Mesendoderm (in vitro differentiated cells): ENCODE measurements around the gene ADRA2A.

Experiments
- DNase-seq: peaks from one replicate; pipeline ENCODE4 v3.0.0; 2013
- H2AK5ac ChIP-seq: 2 replicates; pipeline ENCODE4 v1.6.1; 2013; ENCODE audit warnings: low read length, inconsistent platforms
- H2BK120ac ChIP-seq: 2 replicates; pipeline ENCODE4 v1.6.1; 2013; ENCODE audit warnings: low read depth, mild to moderate bottlenecking, low read length, moderate library complexity, mixed read lengths
- H2BK15ac ChIP-seq: replicated peaks from 2 replicates; pipeline ENCODE4 v1.6.1; 2013; ENCODE audit warnings: low read depth, mild to moderate bottlenecking, moderate library complexity
- H2BK5ac ChIP-seq: 2 replicates; pipeline ENCODE4 v1.6.1; 2013; ENCODE audit warnings: low read length, inconsistent platforms
- H3K18ac ChIP-seq: 2 replicates; pipeline ENCODE4 v1.6.1; 2013; ENCODE audit warnings: mild to moderate bottlenecking, low read length, mixed read lengths
- H3K23ac ChIP-seq: one replicate; pipeline ENCODE4 v1.6.1; 2013; ENCODE audit warnings: low read length
- H3K27ac ChIP-seq: 2 replicates; pipeline ENCODE4 v1.5.1; 2013; ENCODE audit warnings: low read depth, mild to moderate bottlenecking, inconsistent platforms, low read length, moderate library complexity
- H3K27me3 ChIP-seq: 2 replicates; pipeline ENCODE4 v1.6.1; 2013; ENCODE audit warnings: low read length, control low read depth, mild to moderate bottlenecking, inconsistent platforms; ENCODE audit not compliant: insufficient read depth, poor library complexity
- H3K36me3 ChIP-seq: 2 replicates; pipeline ENCODE4 v1.6.1; 2013; ENCODE audit warnings: low read length, inconsistent platforms; ENCODE audit not compliant: control insufficient read depth, insufficient read depth
- H3K4ac ChIP-seq: one replicate; pipeline ENCODE4 v1.6.1; 2013; ENCODE audit warnings: low read depth, mild to moderate bottlenecking, low read length, moderate library complexity
- H3K4me1 ChIP-seq: 2 replicates; pipeline ENCODE4 v1.6.1; 2013; ENCODE audit warnings: low read depth, low read length, inconsistent platforms; ENCODE audit not compliant: control insufficient read depth
- H3K4me2 ChIP-seq: 2 replicates; pipeline ENCODE4 v1.6.1; 2013; ENCODE audit warnings: low read length
- H3K4me3 ChIP-seq: 2 replicates; pipeline ENCODE4 v1.5.1; 2013; ENCODE audit warnings: mild to moderate bottlenecking, low read length
- H3K56ac ChIP-seq: one replicate; pipeline ENCODE4 v1.6.1; 2013; ENCODE audit warnings: low read length
- H3K79me1 ChIP-seq: 2 replicates; pipeline ENCODE4 v1.6.1; 2013; ENCODE audit warnings: low read length, inconsistent platforms
- H3K79me2 ChIP-seq: 2 replicates; pipeline ENCODE4 v1.6.1; 2013; ENCODE audit warnings: mild to moderate bottlenecking, low read length; ENCODE audit not compliant: control insufficient read depth, insufficient read depth
- H3K9ac ChIP-seq: 2 replicates; pipeline ENCODE4 v1.6.1; 2013; ENCODE audit warnings: low read length, inconsistent platforms
- H4K5ac ChIP-seq: one replicate; pipeline ENCODE4 v1.6.1; 2013; ENCODE audit warnings: low read length
- H4K8ac ChIP-seq: one replicate; pipeline ENCODE4 v1.6.1; 2013; ENCODE audit warnings: low read depth, mild to moderate bottlenecking, control low read depth, low read length, moderate library complexity
- WGBS: extraction: QIAGEN DNeasy Blood & Tissue Kit; methylation state at CpG from one replicate; pipeline ENCODE4 v1.1.7; 2013; ENCODE audit warnings: low lambda C conversion rate, missing lambda C conversion rate; ENCODE audit not compliant: insufficient coverage; ENCODE audit errors: extremely low coverage; 5-methylcytosine and 5-hydroxymethylcytosine counted together

Gene ADRA2A

GRCh38 chr10:111093741-111094380, 17.0 kb downstream of the ADRA2A start:
- no peak overlapping the region for H2BK5ac ChIP-seq
- H3K4ac ChIP-seq, result no peak overlapping the region

GRCh38 chr10:111098679-111099437, 22.0 kb downstream of the ADRA2A start:
- H2BK120ac ChIP-seq, result no peak overlapping the region
- no peak overlapping the region for H3K4me3 ChIP-seq
- no CpG with 5 or more reads among the region's 1 CpG for WGBS
- no peaks in the 10 kb centered on the region for H3K36me3 ChIP-seq
- no peak overlapping the region for H3K4ac ChIP-seq
- no peak overlapping the region for H4K5ac ChIP-seq
- DNase-seq, result no peak
- H2BK15ac ChIP-seq, result no peak overlapping the region
- no peak overlapping the region for H3K56ac ChIP-seq
- H3K9ac ChIP-seq, result no peak overlapping the region
- no peak overlapping the region for H3K23ac ChIP-seq
- no peaks in the 10 kb centered on the region for H3K4me1 ChIP-seq
- H3K27me3 ChIP-seq, result no peaks in the 10 kb centered on the region
- H4K8ac ChIP-seq, result no peak overlapping the region
- no peaks in the 10 kb centered on the region for H3K79me2 ChIP-seq
- no peak overlapping the region for H2BK5ac ChIP-seq
- H3K18ac ChIP-seq, result no peak overlapping the region
- H3K27ac ChIP-seq, result no peak overlapping the region
- no peak overlapping the region for H3K4me2 ChIP-seq
- no peak overlapping the region for H2AK5ac ChIP-seq
- no peaks in the 10 kb centered on the region for H3K79me1 ChIP-seq

More at GRCh38 chr10:111093741-111094380, 17.0 kb downstream of the ADRA2A start:
- H3K4me2 ChIP-seq, result no peak overlapping the region
- no peaks in the 10 kb centered on the region for H3K79me2 ChIP-seq
- no peak overlapping the region for H2AK5ac ChIP-seq
- no peak overlapping the region for H2BK120ac ChIP-seq
- H3K18ac ChIP-seq, result no peak overlapping the region
- no peak overlapping the region for H4K5ac ChIP-seq
- no peak overlapping the region for H3K23ac ChIP-seq
- no peak overlapping the region for H2BK15ac ChIP-seq
- DNase-seq, result no peak
- no peaks in the 10 kb centered on the region for H3K27me3 ChIP-seq
- H3K9ac ChIP-seq, result no peak overlapping the region
- no CpG with 5 or more reads among the region's 3 CpGs for WGBS
- H4K8ac ChIP-seq, result no peak overlapping the region
- H3K27ac ChIP-seq, result no peak overlapping the region
- H3K56ac ChIP-seq, result no peak overlapping the region
- H3K79me1 ChIP-seq, result no peaks in the 10 kb centered on the region
- no peak overlapping the region for H3K4me3 ChIP-seq
- no peaks in the 10 kb centered on the region for H3K36me3 ChIP-seq
- no peaks in the 10 kb centered on the region for H3K4me1 ChIP-seq

- Histone ChIP-seq H3K79me1 (no peaks in the 10 kb centered on the region), H3K4me3 (no peak overlapping the region), H2AK5ac (no peak overlapping the region), H4K8ac (no peak overlapping the region), H3K27me3 (no peaks in the 10 kb centered on the region), H2BK15ac (no peak overlapping the region), H3K36me3 (no peaks in the 10 kb centered on the region), H3K4me2 (no peak overlapping the region), H3K27ac (no peak overlapping the region), H3K4ac (no peak overlapping the region), H3K79me2 (no peaks in the 10 kb centered on the region), H3K9ac (no peak overlapping the region), H3K4me1 (no peaks in the 10 kb centered on the region), H4K5ac (no peak overlapping the region), H3K18ac (no peak overlapping the region), H3K23ac (no peak overlapping the region), H2BK120ac (no peak overlapping the region), H2BK5ac (no peak overlapping the region), H3K56ac (no peak overlapping the region)
- no CpG with 5 or more reads among the region's 5 CpGs for WGBS
- no peak for DNase-seq
Measured at GRCh38 chr10:111100198-111100597, 23.4 kb downstream of the ADRA2A start.

- no peak for DNase-seq
- no peak overlapping the region for H3K4me2 ChIP-seq
- no peaks in the 10 kb centered on the region for H3K36me3 ChIP-seq
- no peak overlapping the region for H2BK120ac ChIP-seq
- H2BK15ac ChIP-seq, result no peak overlapping the region
- H3K9ac ChIP-seq, result no peak overlapping the region
- no peak overlapping the region for H3K27ac ChIP-seq
- H3K79me2 ChIP-seq, result no peaks in the 10 kb centered on the region
- no peak overlapping the region for H2AK5ac ChIP-seq
- H4K8ac ChIP-seq, result no peak overlapping the region
- no peak overlapping the region for H2BK5ac ChIP-seq
- WGBS, result no CpG with 5 or more reads among the region's 4 CpGs
- H4K5ac ChIP-seq, result no peak overlapping the region
- H3K4me1 ChIP-seq, result no peaks in the 10 kb centered on the region
- no peaks in the 10 kb centered on the region for H3K27me3 ChIP-seq
- no peak overlapping the region for H3K56ac ChIP-seq
- no peak overlapping the region for H3K23ac ChIP-seq
- no peak overlapping the region for H3K4ac ChIP-seq
- no peak overlapping the region for H3K4me3 ChIP-seq
- H3K18ac ChIP-seq, result no peak overlapping the region
- H3K79me1 ChIP-seq, result no peaks in the 10 kb centered on the region
Measured at GRCh38 chr10:111101796-111102195, 25.0 kb downstream of the ADRA2A start.

GRCh38 chr10:111102359-111102837, 25.6 kb downstream of the ADRA2A start:
- WGBS, result no CpG with 5 or more reads among the region's 4 CpGs

More at GRCh38 chr10:111102359-111102837, 25.6 kb downstream of the ADRA2A start:
- H3K27ac ChIP-seq, result no peak overlapping the region
- no peak overlapping the region for H3K18ac ChIP-seq
- H4K8ac ChIP-seq, result no peak overlapping the region
- H2BK120ac ChIP-seq, result no peak overlapping the region
- no peak overlapping the region for H4K5ac ChIP-seq
- no peak overlapping the region for H3K4me2 ChIP-seq
- H3K9ac ChIP-seq, result no peak overlapping the region
- H3K4ac ChIP-seq, result no peak overlapping the region
- DNase-seq, result no peak
- H3K4me3 ChIP-seq, result no peak overlapping the region
- no peak overlapping the region for H2BK15ac ChIP-seq
- H2BK5ac ChIP-seq, result no peak overlapping the region
- no peak overlapping the region for H3K56ac ChIP-seq
- no peak overlapping the region for H3K23ac ChIP-seq
- no peaks in the 10 kb centered on the region for H3K27me3 ChIP-seq
- H3K79me1 ChIP-seq, result no peaks in the 10 kb centered on the region
- H2AK5ac ChIP-seq, result no peak overlapping the region
- no peaks in the 10 kb centered on the region for H3K79me2 ChIP-seq
- H3K36me3 ChIP-seq, result no peaks in the 10 kb centered on the region
- no peaks in the 10 kb centered on the region for H3K4me1 ChIP-seq
